Measurements from ENCODE around the gene ZSWIM4. TPM values are rescaled to one million over a fixed set of nuclear protein-coding genes. Genes with fewer than 3 reads are reported as not detected.

Gene ZSWIM4
- total RNA-seq, 4 donors from 2014 or later: 1.6 to 9.1 (median 5.8) TPM

- TF ChIP-seq POLR2A (IDR thresholded peaks at IDR 0.05) (no peak), CTCF (IDR thresholded peaks at IDR 0.05) (no peak)
- H3K27ac ChIP-seq: no peak overlapping the region
- no peaks in the 10 kb centered on the region for H3K9me3 ChIP-seq
- no peak overlapping the region for H3K4me3 ChIP-seq
- no peak for DNase-seq
- no peaks in the 10 kb centered on the region for H3K4me1 ChIP-seq
- H3K36me3 ChIP-seq: peaks cover 0 to 12% (median 0%) of the 10 kb centered on the region in 3 donors
- H3K27me3 ChIP-seq: no peaks in the 10 kb centered on the region
Measured at GRCh38 chr19:13807421-13808021, 12.3 kb downstream of the ZSWIM4 start.

GRCh38 chr19:13808856-13809255 lies 13.6 kb downstream of the ZSWIM4 start:
- H3K36me3 ChIP-seq: peaks cover 0 to 12% (median 0%) of the 10 kb centered on the region in 3 donors

GRCh38 chr19:13812544-13812943 lies 17.3 kb downstream of the ZSWIM4 start:
- no peak for DNase-seq
- TF ChIP-seq CTCF (IDR thresholded peaks at IDR 0.05) (no peak), POLR2A (IDR thresholded peaks at IDR 0.05) (no peak)
- Histone ChIP-seq H3K27me3 (no peaks in the 10 kb centered on the region), H3K4me3 (no peak overlapping the region), H3K9me3 (no peaks in the 10 kb centered on the region), H3K36me3 (peaks cover 0 to 16% (median 0%) of the 10 kb centered on the region in 3 donors), H3K27ac (no peak overlapping the region), H3K4me1 (peaks cover 0 to 3% (median 0%) of the 10 kb centered on the region in 4 donors)

More at GRCh38 chr19:13808856-13809255, 13.6 kb downstream of the ZSWIM4 start:
- no peak for DNase-seq
- Histone ChIP-seq H3K4me3 (no peak overlapping the region), H3K9me3 (no peaks in the 10 kb centered on the region), H3K27me3 (no peaks in the 10 kb centered on the region), H3K27ac (no peak overlapping the region), H3K4me1 (no peaks in the 10 kb centered on the region)
- TF ChIP-seq CTCF (IDR thresholded peaks at IDR 0.05) (no peak), POLR2A (IDR thresholded peaks at IDR 0.05) (no peak)

GRCh38 chr19:13813147-13813546 lies 17.9 kb downstream of the ZSWIM4 start:
- no peak overlapping the region for H3K27ac ChIP-seq
- H3K4me1 ChIP-seq: peaks cover 0 to 4% (median 0%) of the 10 kb centered on the region in 4 donors
- TF ChIP-seq CTCF (IDR thresholded peaks at IDR 0.05) (no peak), POLR2A (IDR thresholded peaks at IDR 0.05) (no peak)
- no peaks in the 10 kb centered on the region for H3K27me3 ChIP-seq
- peaks cover 0 to 16% (median 0%) of the 10 kb centered on the region in 3 donors for H3K36me3 ChIP-seq
- DNase-seq: no peak
- no peak overlapping the region for H3K4me3 ChIP-seq
- H3K9me3 ChIP-seq: no peaks in the 10 kb centered on the region

GRCh38 chr19:13814550-13814949 lies 19.3 kb downstream of the ZSWIM4 start:
- no peaks in the 10 kb centered on the region for H3K27me3 ChIP-seq
- peaks cover 0 to 4% (median 0%) of the 10 kb centered on the region in 4 donors for H3K4me1 ChIP-seq
- H3K27ac ChIP-seq: no peak overlapping the region
- H3K4me3 ChIP-seq: no peak overlapping the region
- no peaks in the 10 kb centered on the region for H3K9me3 ChIP-seq
- TF ChIP-seq CTCF (IDR thresholded peaks at IDR 0.05): no peak
- TF ChIP-seq POLR2A (IDR thresholded peaks at IDR 0.05): no peak
- peaks cover 0 to 7% (median 0%) of the 10 kb centered on the region in 3 donors for H3K36me3 ChIP-seq
- no peak for DNase-seq
